GM21447 (cell line): ENCODE data around the gene NFKB2.

Experiments
- ATAC-seq: cut with Tn5 transposase; IDR thresholded peaks from one replicate; pipeline ENCODE4 v1.9.1; 2021; ENCODE audit not compliant: unreplicated experiment

NFKB2 gene

GRCh38 chr10:102420714-102421506, 25.4 kb downstream of the NFKB2 start, which contains the start of gene FBXL15:
TSS of gene FBXL15 (plus strand) at chr10:102420836. CDS start at chr10:102421130, 294 bp downstream.
- ATAC-seq = peak; percentile 64

- ATAC-seq = no peak
Measured at GRCh38 chr10:102421507-102421756, 25.9 kb downstream of the NFKB2 start.

GRCh38 chr10:102421757-102422512, 26.4 kb downstream of the NFKB2 start:
- ATAC-seq = no peak

GRCh38 chr10:102422545-102423129, 27.1 kb downstream of the NFKB2 start:
- no peak for ATAC-seq

DNA sequence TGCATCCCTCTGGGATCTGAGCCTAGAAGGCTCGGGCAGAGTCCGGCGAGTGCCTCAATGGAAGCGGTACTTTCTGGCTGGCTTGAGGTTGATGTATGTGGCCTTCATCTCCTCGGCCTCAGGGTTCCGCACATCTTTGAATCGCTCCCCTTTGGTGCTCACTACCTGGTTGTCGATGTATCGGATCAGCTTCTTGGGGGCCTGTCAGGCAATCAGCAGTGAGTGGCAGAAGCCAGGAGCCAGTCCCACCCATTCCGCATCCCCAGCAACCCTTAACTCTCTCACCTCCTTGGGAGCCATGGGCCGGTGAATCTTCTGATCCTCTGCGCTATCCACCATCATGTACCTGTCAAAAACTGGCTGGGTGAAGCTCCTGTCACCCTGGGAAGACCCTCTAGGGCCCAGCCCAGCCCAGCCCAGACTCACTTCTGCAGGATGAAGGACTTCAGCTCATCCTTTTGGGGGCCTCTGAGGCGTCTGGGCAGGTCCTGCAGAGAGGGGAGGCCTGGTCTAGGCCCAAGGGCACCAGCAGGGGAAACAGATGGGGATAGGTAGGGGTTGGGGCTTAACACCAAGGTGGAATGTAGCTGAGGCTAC, 28.0 kb downstream of the NFKB2 start:
- no peak for ATAC-seq

GRCh38 chr10:102424145-102424544, 28.6 kb downstream of the NFKB2 start:
- no peak for ATAC-seq

DNA sequence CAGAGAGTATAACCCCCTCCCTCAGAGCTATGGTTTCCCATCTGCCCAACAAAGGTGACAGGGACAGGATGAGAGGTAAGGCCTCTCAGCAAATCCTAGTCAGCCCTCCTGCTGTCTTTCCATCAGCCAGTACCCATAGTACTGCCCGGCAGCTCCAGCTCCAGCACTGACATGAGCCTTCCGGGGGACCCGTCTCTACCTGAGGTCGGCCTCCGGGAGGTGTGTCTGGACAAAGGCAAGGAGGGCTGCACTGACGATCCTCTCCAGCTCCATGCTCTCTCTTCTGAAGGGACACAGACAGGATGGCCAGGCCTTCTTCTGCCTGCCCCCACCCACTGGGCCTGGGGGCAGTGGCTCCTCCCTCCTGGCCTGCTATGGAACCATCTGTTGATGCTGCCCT, 29.4 kb downstream of the NFKB2 start:
- ATAC-seq = no peak

DNA sequence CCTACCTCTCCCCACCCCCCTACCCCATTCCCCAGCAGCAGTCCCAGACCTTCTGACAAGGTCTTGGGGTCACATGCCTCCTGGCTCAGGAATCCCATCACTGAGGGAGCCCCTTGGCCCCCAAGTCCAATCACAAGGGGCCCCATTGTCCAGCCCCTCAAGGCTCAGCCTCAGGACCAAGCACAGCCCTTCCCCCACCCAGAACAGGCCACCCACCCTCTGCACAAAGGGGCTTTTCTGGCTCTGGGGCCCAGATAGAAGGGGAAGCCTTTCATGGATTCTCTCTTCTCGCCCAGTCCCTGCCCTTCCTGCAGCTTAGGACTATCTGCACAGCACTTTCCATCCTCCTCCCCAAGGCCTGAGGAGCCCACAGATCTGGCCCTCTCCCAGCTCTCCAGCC, 29.9 kb downstream of the NFKB2 start:
- no peak for ATAC-seq

GRCh38 chr10:102426803-102427287, 31.3 kb downstream of the NFKB2 start:
- ATAC-seq = no peak

GRCh38 chr10:102429468-102429867, 34.0 kb downstream of the NFKB2 start:
- ATAC-seq = no peak

GRCh38 chr10:102431452-102432124, 36.1 kb downstream of the NFKB2 start:
- ATAC-seq = no peak

- peak; percentile 88 for ATAC-seq
Measured at GRCh38 chr10:102432162-102432950, 36.9 kb downstream of the NFKB2 start, which contains the start of gene CUEDC2. TSS of gene CUEDC2 (minus strand) at chr10:102432574. CDS start at chr10:102425188, 7,386 bp downstream.

GRCh38 chr10:102433619-102434046, 38.1 kb downstream of the NFKB2 start:
- no peak for ATAC-seq

GRCh38 chr10:102434394-102435132, 39.1 kb downstream of the NFKB2 start:
- no peak for ATAC-seq

GRCh38 chr10:102435133-102435497, 39.6 kb downstream of the NFKB2 start:
- no peak for ATAC-seq

- no peak for ATAC-seq
Measured at GRCh38 chr10:102435529-102436233, 40.2 kb downstream of the NFKB2 start.

DNA sequence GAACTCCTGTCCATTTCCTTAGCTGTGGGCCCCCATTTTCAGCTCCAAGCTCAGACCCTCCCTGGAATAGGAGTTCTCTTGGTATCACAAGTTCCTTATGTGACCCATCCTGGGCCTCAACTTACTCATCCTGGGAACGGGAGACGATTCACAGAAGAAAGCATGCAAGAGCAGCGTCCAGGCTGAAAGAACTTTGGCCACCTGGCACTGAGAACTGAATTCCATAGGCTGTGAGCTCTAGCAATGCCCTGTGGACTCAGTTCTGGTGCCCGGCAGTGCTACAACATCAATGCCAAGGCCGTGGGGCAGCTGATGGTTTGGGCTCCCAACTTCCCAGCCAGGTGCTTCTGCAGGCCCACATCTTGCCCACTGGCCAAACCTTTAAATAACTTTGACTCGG, 40.8 kb downstream of the NFKB2 start:
- ATAC-seq = no peak

- no peak for ATAC-seq
Measured at GRCh38 chr10:102437515-102437914, 42.0 kb downstream of the NFKB2 start.

DNA sequence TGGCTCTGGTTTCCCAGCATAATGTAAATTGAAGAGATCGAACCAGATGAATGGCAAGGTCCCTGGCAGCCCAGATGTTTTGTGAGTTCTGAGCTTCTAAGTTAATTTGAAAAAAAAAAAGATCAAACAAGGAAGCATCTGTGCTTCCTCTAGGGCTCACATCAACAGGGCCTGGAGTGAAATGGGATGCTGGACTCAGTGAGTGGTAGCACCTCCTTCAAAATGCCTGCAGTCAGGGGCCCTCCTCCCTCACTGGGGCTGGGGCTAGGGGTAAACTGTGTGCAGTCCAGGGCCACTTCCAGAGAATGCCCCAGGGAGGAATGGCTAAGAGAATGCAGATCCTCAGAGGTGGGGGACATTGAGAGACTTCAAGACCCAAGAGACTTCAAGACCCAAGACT, 42.9 kb downstream of the NFKB2 start:
- no peak for ATAC-seq
